GM21786 (cell line): ENCODE results near the gene ZFTA.

Source experiments
- ATAC-seq: cut with Tn5 transposase; IDR thresholded peaks from one replicate; pipeline ENCODE4 v1.9.1; 2021; ENCODE audit not compliant: unreplicated experiment

ZFTA gene

GRCh38 chr11:63756919-63757761 lies 11.4 kb downstream of the ZFTA start:
- ATAC-seq, result no peak

GRCh38 chr11:63749624-63750023 lies 19.0 kb downstream of the ZFTA start:
- ATAC-seq, result no peak

GRCh38 chr11:63747011-63747410 lies 21.6 kb downstream of the ZFTA start:
- no peak for ATAC-seq

DNA sequence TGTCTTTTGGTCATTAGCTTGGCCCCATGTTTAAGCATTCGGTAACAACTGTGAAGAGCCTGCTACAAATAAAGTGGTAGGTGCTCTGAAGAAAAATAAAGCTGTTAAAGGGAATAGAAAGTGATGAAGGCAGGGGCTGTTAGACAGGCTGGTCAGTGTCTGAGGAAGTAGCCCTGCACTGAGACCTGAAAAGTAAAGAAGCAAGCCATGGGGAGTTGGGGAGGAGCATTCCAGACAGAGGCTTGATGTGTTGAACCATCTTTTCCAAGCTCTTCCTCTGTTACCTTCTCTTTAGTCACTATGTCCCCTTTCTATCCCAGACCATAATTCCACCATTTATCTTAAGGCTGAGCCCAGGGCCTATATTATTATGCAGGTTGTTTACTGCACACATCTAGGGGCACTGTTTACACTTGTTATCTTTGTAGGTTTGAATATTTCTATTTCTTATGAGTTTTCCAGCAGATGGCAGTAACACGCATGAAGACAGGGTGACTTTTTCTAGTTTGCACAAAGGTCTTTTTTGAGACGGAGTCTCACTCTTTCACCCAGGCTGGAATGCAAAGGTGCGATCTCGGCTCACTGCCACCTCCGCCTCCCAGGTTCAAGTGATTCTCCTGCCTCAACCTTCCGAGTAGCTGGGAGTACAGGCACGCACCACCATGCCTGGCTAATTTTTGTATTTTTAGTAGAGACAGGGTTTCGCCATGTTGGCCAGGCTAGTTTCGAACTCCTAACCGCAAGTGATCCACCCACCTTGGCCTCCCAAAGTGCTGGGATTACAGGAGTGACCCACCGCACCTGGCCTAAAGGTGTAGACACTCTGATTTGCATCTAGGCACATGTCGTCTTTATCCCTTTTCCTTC lies 23.0 kb downstream of the ZFTA start:
- no peak for ATAC-seq

GRCh38 chr11:63738720-63739360 lies 29.7 kb downstream of the ZFTA start:
- no peak for ATAC-seq

- no peak for ATAC-seq
Measured at GRCh38 chr11:63737718-63738117, 30.9 kb downstream of the ZFTA start.

GRCh38 chr11:63736864-63737263 lies 31.7 kb downstream of the ZFTA start:
- ATAC-seq, result no peak

DNA sequence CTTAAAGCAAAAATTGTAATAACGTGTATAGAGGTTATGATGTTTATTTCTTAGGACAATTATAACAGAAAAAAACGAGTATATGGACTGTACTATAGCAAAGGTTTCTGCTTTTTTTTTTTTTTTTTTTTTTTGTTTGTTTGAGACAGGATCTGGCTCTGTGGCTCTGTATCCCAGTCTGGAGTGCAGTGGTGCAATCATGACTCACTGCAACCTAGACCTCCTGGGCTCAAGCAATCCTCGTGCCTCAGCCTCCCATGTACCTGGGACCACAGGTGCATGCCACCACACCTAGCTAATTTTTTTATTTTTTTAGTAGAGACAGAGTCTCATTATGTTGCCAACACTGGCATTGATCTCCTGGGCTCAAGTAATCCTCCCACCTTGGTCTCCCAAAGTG lies 39.2 kb downstream of the ZFTA start:
- ATAC-seq, result no peak

- no peak for ATAC-seq
Measured at GRCh38 chr11:63720611-63721010, 48.0 kb downstream of the ZFTA start.

- ATAC-seq, result no peak
Measured at GRCh38 chr11:63719987-63720386, 48.6 kb downstream of the ZFTA start.

DNA sequence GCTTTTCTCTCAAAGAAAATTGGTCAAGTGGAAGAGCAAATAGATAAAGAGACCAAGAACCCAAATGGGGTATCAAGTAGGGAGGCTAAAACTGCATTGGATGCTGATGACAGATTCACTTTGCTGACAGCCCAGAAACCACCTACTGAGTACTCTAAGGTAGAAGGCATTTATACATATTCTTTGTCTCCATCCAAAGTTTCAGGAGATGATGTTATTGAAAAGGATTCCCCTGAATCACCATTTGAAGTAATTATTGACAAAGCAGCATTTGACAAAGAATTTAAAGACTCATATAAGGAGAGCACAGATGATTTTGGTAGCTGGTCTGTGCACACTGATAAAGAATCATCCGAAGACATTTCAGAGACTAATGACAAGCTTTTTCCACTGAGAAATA lies 49.6 kb downstream of the ZFTA start:
- no peak for ATAC-seq
